ENCODE data around the gene GTPBP3. TPM values are rescaled to one million over a fixed set of nuclear protein-coding genes. Genes with fewer than 3 reads are reported as not detected.

The GTPBP3 gene
- total and polyA plus RNA-seq, 2 of the 8 experiments (the other 6 are each of a cell fraction or from before 2014, with no cell fraction given), result 30.4 to 56.0 TPM

- TF ChIP-seq KDM4A (IDR thresholded peaks at IDR 0.05; ENCODE audit: low read depth, low read length, severe bottlenecking) (no peak), RFX5 (IDR thresholded peaks at IDR 0.05; ENCODE audit: borderline replicate concordance, low read depth, low read length) (no peak), ZNF274 (IDR thresholded peaks at IDR 0.05; ENCODE audit: borderline replicate concordance, extremely low read depth, low read length) (no peak)
These were observed 32.8 kb upstream of the GTPBP3 start (continued) for GRCh38 chr19:17304386-17305215.
